Raji (cell line): ENCODE data around the gene KLHL8.

Source experiments
- POLR2A ChIP-seq: IDR thresholded peaks from 2 replicates; pipeline ENCODE4 v1.6.1; 2011; ENCODE audit warnings: low read depth, low read length, control low read depth; ENCODE audit not compliant: insufficient read depth

The KLHL8 gene

GRCh38 chr4:87120411-87121162, 99.8 kb downstream of the KLHL8 start:
- no peak for TF ChIP-seq POLR2A

- TF ChIP-seq POLR2A, result no peak
These were observed 100.4 kb downstream of the KLHL8 start for GRCh38 chr4:87120010-87120409.

DNA sequence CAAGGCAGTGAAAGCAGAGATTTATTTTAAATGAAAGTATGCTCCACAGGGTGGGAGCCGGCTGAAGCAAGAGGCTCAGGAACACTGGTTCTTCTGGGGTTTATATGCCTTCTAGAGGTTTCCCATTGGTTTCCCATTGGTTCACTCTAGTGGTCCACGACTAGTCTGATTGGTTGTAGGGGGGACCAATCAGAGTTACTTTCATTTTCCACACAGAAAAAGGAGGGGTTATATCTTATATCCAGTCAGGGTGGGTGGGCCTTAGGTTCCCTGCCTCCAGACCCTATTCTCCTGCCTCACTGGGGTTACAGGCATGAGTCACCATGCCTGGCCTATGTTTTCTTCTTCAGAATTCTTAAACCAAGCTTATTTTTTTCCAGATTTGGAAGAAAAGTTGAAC, 101.6 kb downstream of the KLHL8 start:
- no peak for TF ChIP-seq POLR2A

DNA sequence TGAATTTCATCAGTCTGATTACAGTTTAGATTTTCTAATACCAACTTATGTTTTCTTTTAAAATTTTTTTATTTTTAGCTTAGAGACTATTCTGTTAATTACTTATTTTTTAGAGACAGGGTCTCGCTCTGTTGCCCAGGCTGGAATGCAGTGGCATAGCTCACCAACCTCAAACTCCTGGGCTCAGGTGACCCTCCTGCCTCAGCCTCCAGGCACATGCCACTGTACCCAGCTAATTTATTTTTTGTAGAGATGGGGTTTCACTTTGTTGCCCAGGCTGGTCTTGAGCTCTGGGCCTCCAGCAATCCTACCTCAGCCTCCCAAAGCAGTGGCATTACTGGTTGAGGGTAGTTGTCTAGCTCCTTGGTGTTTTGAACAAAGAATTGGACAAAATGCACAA, 102.0 kb downstream of the KLHL8 start:
- no peak for TF ChIP-seq POLR2A

DNA sequence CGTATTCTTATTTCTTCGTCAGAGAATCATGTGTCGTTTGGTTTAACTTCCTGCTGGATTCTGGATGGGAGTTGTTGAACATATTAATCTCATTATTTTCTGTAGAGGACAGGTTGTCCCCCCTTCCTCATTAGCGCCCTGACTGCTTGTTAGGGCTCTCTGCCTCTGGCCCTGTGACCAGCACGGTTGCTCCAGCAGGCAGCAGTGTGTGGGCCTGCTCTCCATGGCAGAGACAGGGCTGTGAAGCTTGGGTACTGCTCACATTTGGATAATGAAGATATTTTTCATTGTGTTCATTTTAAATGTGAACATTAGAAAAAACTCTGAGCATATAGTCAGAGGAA, 102.7 kb downstream of the KLHL8 start:
- no peak for TF ChIP-seq POLR2A

GRCh38 chr4:87117051-87117731, 103.2 kb downstream of the KLHL8 start:
- TF ChIP-seq POLR2A, result no peak

GRCh38 chr4:87116231-87116630, 104.2 kb downstream of the KLHL8 start:
- no peak for TF ChIP-seq POLR2A

GRCh38 chr4:87114245-87115062, 106.0 kb downstream of the KLHL8 start:
- no peak for TF ChIP-seq POLR2A

- TF ChIP-seq POLR2A, result no peak
These were observed 108.4 kb downstream of the KLHL8 start for GRCh38 chr4:87112063-87112462.
